ENCODE results near the gene PIK3AP1. TPM values are rescaled to one million over a fixed set of nuclear protein-coding genes. Genes with fewer than 3 reads are reported as not detected.

The PIK3AP1 gene
- total RNA-seq, 1 experiment from 2014 or later, result 131 TPM

DNA sequence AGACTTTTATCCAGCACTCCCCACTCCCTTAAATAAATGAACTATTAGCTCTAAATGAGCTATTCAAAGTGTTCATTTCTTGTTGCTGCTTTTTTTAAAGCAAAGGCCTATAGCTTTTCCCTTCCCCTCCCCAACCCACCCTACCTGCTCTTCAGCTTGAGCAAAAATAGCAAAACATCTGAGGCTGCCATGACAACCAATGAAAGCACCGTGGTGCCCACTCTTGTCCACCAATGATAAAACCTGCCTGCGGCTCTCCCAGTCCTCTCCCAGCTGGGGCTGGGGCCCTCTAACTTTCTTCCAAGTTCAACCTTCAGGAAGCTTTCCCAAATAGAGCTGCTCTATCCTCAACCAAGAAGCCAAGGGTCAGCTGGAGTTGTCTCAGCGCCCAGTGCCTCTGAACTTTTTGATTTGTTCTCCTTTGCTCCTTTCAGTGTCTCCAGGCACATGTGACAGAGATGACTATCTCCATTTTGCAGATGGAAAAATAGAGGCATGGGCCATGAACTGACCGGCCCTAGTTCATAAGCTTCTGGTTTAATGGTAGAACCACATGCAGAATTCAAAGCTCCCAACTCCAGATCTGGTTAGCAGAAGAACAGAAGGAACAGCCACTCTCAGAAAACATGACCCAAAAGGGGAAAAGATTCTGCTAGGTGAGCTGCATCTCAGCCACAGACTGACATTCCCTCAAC, 47.7 kb downstream of the PIK3AP1 start:
- peak overlapping the region; percentile 64 for H3K9ac ChIP-seq (ENCODE audit: low read length)

DNA sequence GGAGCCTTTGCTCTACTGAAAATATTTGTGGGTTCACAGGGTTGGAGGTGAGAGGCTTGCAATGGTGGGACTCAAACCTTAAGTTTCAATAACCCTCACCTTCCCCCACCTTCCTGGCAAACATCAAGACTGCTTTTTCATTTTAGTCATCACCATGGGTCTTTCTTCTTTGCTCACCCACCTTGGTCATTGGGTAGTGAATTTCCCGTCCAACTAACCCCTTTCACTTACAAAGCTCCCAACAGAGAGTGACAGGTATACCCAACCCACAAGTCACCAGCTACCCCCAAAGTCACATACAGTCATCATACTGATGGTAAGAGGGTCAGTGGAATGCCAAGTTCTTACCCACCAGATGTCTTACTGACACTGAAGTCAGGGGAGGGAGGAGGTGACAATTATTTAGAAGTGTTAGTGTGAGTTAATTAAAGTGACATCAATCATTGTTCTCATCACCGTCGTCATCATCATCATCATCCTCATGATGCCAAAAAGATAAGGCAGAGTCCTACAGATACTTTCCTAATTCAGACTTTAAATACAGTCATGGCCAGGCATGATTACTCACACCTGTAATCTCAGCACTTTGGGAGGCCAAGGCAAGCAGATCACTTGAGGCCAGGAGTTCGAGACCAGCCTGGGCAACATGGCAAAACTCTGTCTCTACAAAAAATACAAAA, 49.0 kb downstream of the PIK3AP1 start:
- Histone ChIP-seq H3K4me3 (ENCODE audit: low read length) (no peak overlapping the region), H3K9me2 (replicated peaks; ENCODE audit: insufficient read depth, low read length) (no peaks in the 10 kb centered on the region), H4K20me1 (ENCODE audit: insufficient read depth, low read depth, low read length) (peaks cover 15% of the 10 kb centered on the region), H3K27ac (ENCODE audit: low read length) (peak overlapping the region; percentile 99), H3K4me1 (ENCODE audit: low read length) (peaks cover 91% of the 10 kb centered on the region), H3K9me3 (ENCODE audit: low read length) (no peaks in the 10 kb centered on the region), H3K79me2 (ENCODE audit: low read length) (peaks cover 92% of the 10 kb centered on the region), H3K36me3 (ENCODE audit: insufficient read depth, low read length) (0 out of 2 replicates have a peak, but pooled peaks cover 4% of the 10 kb centered on the region), H3K4me2 (ENCODE audit: low read depth, low read length, poor library complexity, severe bottlenecking) (peak overlapping the region; percentile 19), H2AFZ (ENCODE audit: low read length) (no peak overlapping the region), H3K9ac (ENCODE audit: low read length) (no peak overlapping the region), H3K27me3 (ENCODE audit: low read length) (no peaks in the 10 kb centered on the region)
- DNase-seq, result no peak

More for the DNA sequence above, 47.7 kb downstream of the PIK3AP1 start:
- H3K79me2 ChIP-seq (ENCODE audit: low read length), result peaks cover 92% of the 10 kb centered on the region
- H3K4me2 ChIP-seq (ENCODE audit: low read depth, low read length, poor library complexity, severe bottlenecking), result peak overlapping the region; percentile 78
- H2AFZ ChIP-seq (ENCODE audit: low read length), result no peak overlapping the region
- H3K36me3 ChIP-seq (ENCODE audit: insufficient read depth, low read length), result 0 out of 2 replicates have a peak, but pooled peaks cover 4% of the 10 kb centered on the region
- H3K27me3 ChIP-seq (ENCODE audit: low read length), result no peaks in the 10 kb centered on the region
- no peak for DNase-seq
- H3K4me3 ChIP-seq (ENCODE audit: low read length), result peak overlapping the region; percentile 26; the same call in 1 of the 2 replicates
- H3K27ac ChIP-seq (ENCODE audit: low read length), result peak overlapping the region; percentile 99
- H3K4me1 ChIP-seq (ENCODE audit: low read length), result peaks cover 91% of the 10 kb centered on the region
- H3K9me2 ChIP-seq (replicated peaks; ENCODE audit: insufficient read depth, low read length), result no peaks in the 10 kb centered on the region
- H3K9me3 ChIP-seq (ENCODE audit: low read length), result no peaks in the 10 kb centered on the region
- H4K20me1 ChIP-seq (ENCODE audit: insufficient read depth, low read depth, low read length), result peaks cover 9% of the 10 kb centered on the region

DNA sequence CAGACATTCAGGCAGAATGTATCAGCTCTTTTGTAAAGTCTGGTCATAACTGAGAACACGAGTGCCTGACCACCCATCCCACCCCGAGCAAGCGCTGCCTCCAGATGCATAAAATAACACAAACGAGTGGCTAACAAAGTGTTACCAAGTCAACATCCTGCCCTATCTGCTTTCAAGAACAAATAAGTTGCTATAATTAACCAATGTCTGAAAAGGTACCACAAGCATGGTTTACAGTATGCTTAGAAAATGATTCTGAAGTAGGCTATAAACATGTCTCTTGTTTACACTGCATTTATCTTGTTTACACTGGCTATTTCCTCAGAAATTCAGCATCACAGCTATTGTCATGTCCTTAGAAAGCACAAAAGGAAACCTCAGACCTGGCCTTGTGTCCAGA, 49.5 kb downstream of the PIK3AP1 start:
- Histone ChIP-seq H3K27ac (ENCODE audit: low read length) (peak overlapping the region; percentile 99), H3K36me3 (ENCODE audit: insufficient read depth, low read length) (0 out of 2 replicates have a peak, but pooled peaks cover 4% of the 10 kb centered on the region), H3K27me3 (ENCODE audit: low read length) (no peaks in the 10 kb centered on the region), H3K4me3 (ENCODE audit: low read length) (no peak overlapping the region), H3K79me2 (ENCODE audit: low read length) (peaks cover 90% of the 10 kb centered on the region), H3K4me1 (ENCODE audit: low read length) (peaks cover 88% of the 10 kb centered on the region), H3K4me2 (ENCODE audit: low read depth, low read length, poor library complexity, severe bottlenecking) (peak overlapping the region; percentile 19), H3K9me2 (replicated peaks; ENCODE audit: insufficient read depth, low read length) (no peaks in the 10 kb centered on the region), H3K9ac (ENCODE audit: low read length) (no peak overlapping the region), H3K9me3 (ENCODE audit: low read length) (no peaks in the 10 kb centered on the region), H4K20me1 (ENCODE audit: insufficient read depth, low read depth, low read length) (peaks cover 11% of the 10 kb centered on the region), H2AFZ (ENCODE audit: low read length) (no peak overlapping the region)
- no peak for DNase-seq

DNA sequence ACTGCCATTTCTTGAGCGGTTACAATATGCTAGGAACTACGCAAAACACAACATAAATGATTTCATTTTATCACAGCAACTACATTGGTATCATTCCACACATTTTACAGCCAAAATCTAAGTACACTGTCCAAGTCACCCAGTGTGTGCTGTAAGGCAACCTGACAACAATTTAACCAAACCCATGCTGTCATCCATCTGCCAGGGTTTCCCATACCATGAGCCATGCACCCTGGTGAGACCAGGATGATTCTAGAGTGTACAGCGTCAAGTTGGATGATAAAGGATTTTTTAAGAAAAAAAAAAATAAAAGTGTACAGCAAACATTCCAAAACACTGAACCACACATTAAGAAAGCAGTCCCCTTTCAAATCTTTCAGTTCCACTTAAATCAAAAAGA, 52.9 kb downstream of the PIK3AP1 start:
- no peaks in the 10 kb centered on the region for H3K36me3 ChIP-seq (ENCODE audit: insufficient read depth, low read length)
- peaks cover 93% of the 10 kb centered on the region for H3K79me2 ChIP-seq (ENCODE audit: low read length)
- no peaks in the 10 kb centered on the region for H3K27me3 ChIP-seq (ENCODE audit: low read length)

GRCh38 chr10:96666741-96667140, 53.6 kb downstream of the PIK3AP1 start:
- Histone ChIP-seq H3K27me3 (ENCODE audit: low read length) (no peaks in the 10 kb centered on the region), H3K79me2 (ENCODE audit: low read length) (peaks cover 91% of the 10 kb centered on the region), H3K4me1 (ENCODE audit: low read length) (peaks cover 70% of the 10 kb centered on the region), H4K20me1 (ENCODE audit: insufficient read depth, low read depth, low read length) (peaks cover 21% of the 10 kb centered on the region), H3K27ac (ENCODE audit: low read length) (peak overlapping the region; percentile 26; the same call in 1 of the 2 replicates), H3K9me3 (ENCODE audit: low read length) (no peaks in the 10 kb centered on the region), H3K9me2 (replicated peaks; ENCODE audit: insufficient read depth, low read length) (no peaks in the 10 kb centered on the region), H2AFZ (ENCODE audit: low read length) (no peak overlapping the region), H3K9ac (ENCODE audit: low read length) (no peak overlapping the region), H3K4me3 (ENCODE audit: low read length) (no peak overlapping the region), H3K4me2 (ENCODE audit: low read depth, low read length, poor library complexity, severe bottlenecking) (no peak overlapping the region), H3K36me3 (ENCODE audit: insufficient read depth, low read length) (no peaks in the 10 kb centered on the region)
- no peak for DNase-seq

More for the DNA sequence above, 52.9 kb downstream of the PIK3AP1 start:
- no peak for DNase-seq
- Histone ChIP-seq H3K9ac (ENCODE audit: low read length) (no peak overlapping the region), H3K9me2 (replicated peaks; ENCODE audit: insufficient read depth, low read length) (no peaks in the 10 kb centered on the region), H3K27ac (ENCODE audit: low read length) (peak overlapping the region; percentile 49), H2AFZ (ENCODE audit: low read length) (no peak overlapping the region), H3K4me1 (ENCODE audit: low read length) (peaks cover 76% of the 10 kb centered on the region), H3K4me2 (ENCODE audit: low read depth, low read length, poor library complexity, severe bottlenecking) (no peak overlapping the region), H4K20me1 (ENCODE audit: insufficient read depth, low read depth, low read length) (peaks cover 21% of the 10 kb centered on the region), H3K9me3 (ENCODE audit: low read length) (no peaks in the 10 kb centered on the region), H3K4me3 (ENCODE audit: low read length) (no peak overlapping the region)

DNA sequence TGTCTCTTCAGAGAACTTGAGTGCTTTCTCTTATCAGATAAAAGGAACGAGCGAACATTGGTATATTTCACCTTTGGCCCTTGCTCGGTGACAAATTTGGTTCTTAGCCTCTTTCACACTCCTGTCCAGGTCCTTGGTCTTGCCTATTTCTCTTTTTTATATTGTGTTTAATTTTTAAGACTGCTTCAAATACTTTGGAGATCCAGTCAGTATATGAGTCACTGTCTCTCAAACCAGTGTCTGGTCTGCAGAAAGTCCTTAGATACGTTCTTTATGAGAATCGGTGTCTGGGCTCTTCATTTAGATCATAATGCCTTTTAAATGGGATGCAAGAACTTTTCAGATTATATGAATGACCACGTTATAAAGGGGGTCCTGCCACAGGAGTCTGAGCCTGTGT, 55.0 kb downstream of the PIK3AP1 start:
- H3K4me1 ChIP-seq (ENCODE audit: low read length), result peaks cover 60% of the 10 kb centered on the region
- no peak overlapping the region for H2AFZ ChIP-seq (ENCODE audit: low read length)
- H3K4me3 ChIP-seq (ENCODE audit: low read length), result no peak overlapping the region
- no peaks in the 10 kb centered on the region for H3K9me2 ChIP-seq (replicated peaks; ENCODE audit: insufficient read depth, low read length)
- 0 out of 2 replicates have a peak overlapping the region, but pooled peaks have one; percentile 22 for H3K27ac ChIP-seq (ENCODE audit: low read length)
- H3K9me3 ChIP-seq (ENCODE audit: low read length), result no peaks in the 10 kb centered on the region
- H3K9ac ChIP-seq (ENCODE audit: low read length), result no peak overlapping the region
- no peak for DNase-seq
- H3K79me2 ChIP-seq (ENCODE audit: low read length), result peaks cover 91% of the 10 kb centered on the region
- no peaks in the 10 kb centered on the region for H3K27me3 ChIP-seq (ENCODE audit: low read length)
- H3K36me3 ChIP-seq (ENCODE audit: insufficient read depth, low read length), result no peaks in the 10 kb centered on the region
- H3K4me2 ChIP-seq (ENCODE audit: low read depth, low read length, poor library complexity, severe bottlenecking), result no peak overlapping the region
- peaks cover 17% of the 10 kb centered on the region; the same call in 1 of the 2 replicates for H4K20me1 ChIP-seq (ENCODE audit: insufficient read depth, low read depth, low read length)

DNA sequence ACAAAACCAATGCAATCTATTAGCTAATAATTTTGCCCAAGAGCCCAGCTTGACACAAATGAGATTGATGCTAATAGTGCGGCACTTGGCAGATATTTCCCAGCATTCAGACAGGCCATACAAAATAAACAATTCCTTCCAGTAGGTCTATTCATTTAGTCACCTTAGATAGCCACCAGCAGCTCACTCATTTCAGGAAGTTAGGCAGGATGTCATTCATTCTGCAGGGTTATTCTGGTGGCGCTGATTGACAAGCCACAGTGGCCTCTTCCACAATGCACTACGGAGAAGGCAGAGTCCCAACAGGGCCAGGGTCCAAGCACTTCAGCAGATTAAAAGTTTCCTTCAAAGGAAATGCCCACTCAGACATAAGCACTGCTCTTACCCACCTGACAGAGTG, 55.8 kb downstream of the PIK3AP1 start:
- no peaks in the 10 kb centered on the region for H3K27me3 ChIP-seq (ENCODE audit: low read length)
- no peak overlapping the region for H3K9ac ChIP-seq (ENCODE audit: low read length)
- H3K9me3 ChIP-seq (ENCODE audit: low read length), result no peaks in the 10 kb centered on the region
- H2AFZ ChIP-seq (ENCODE audit: low read length), result no peak overlapping the region
- peaks cover 91% of the 10 kb centered on the region for H3K79me2 ChIP-seq (ENCODE audit: low read length)
- DNase-seq, result no peak
- no peaks in the 10 kb centered on the region for H3K36me3 ChIP-seq (ENCODE audit: insufficient read depth, low read length)
- H3K9me2 ChIP-seq (replicated peaks; ENCODE audit: insufficient read depth, low read length), result no peaks in the 10 kb centered on the region
- no peak overlapping the region for H3K27ac ChIP-seq (ENCODE audit: low read length)
- no peak overlapping the region for H3K4me2 ChIP-seq (ENCODE audit: low read depth, low read length, poor library complexity, severe bottlenecking)
- H4K20me1 ChIP-seq (ENCODE audit: insufficient read depth, low read depth, low read length), result peaks cover 17% of the 10 kb centered on the region; the same call in 1 of the 2 replicates
- peaks cover 63% of the 10 kb centered on the region for H3K4me1 ChIP-seq (ENCODE audit: low read length)
- H3K4me3 ChIP-seq (ENCODE audit: low read length), result no peak overlapping the region

- Histone ChIP-seq H3K79me2 (ENCODE audit: low read length) (peaks cover 91% of the 10 kb centered on the region), H3K27me3 (ENCODE audit: low read length) (no peaks in the 10 kb centered on the region), H3K4me2 (ENCODE audit: low read depth, low read length, poor library complexity, severe bottlenecking) (no peak overlapping the region), H3K9ac (ENCODE audit: low read length) (no peak overlapping the region), H2AFZ (ENCODE audit: low read length) (no peak overlapping the region), H3K4me1 (ENCODE audit: low read length) (peaks cover 59% of the 10 kb centered on the region), H3K4me3 (ENCODE audit: low read length) (no peak overlapping the region), H3K9me2 (replicated peaks; ENCODE audit: insufficient read depth, low read length) (no peaks in the 10 kb centered on the region), H3K27ac (ENCODE audit: low read length) (no peak overlapping the region), H3K36me3 (ENCODE audit: insufficient read depth, low read length) (no peaks in the 10 kb centered on the region), H3K9me3 (ENCODE audit: low read length) (no peaks in the 10 kb centered on the region), H4K20me1 (ENCODE audit: insufficient read depth, low read depth, low read length) (peaks cover 17% of the 10 kb centered on the region; the same call in 1 of the 2 replicates)
- DNase-seq, result no peak
These were observed 56.5 kb downstream of the PIK3AP1 start for GRCh38 chr10:96663797-96664196.
